SH-SY5Y (cell line): ENCODE data around the gene TMX1.

Experiments used
- GATA2 ChIP-seq: IDR thresholded peaks from 2 replicates; pipeline ENCODE4 v1.6.1; 2011; ENCODE audit warnings: mild to moderate bottlenecking, low read depth, low read length
- GATA3 ChIP-seq: IDR thresholded peaks from 2 replicates; pipeline ENCODE4 v1.6.1; 2011; ENCODE audit warnings: low read depth, mild to moderate bottlenecking, low read length, moderate library complexity

GRCh38 chr14:51216602-51217001 lies 23.4 kb upstream of the TMX1 start:
- no peak for TF ChIP-seq GATA2
- no peak for TF ChIP-seq GATA3
